HG03442 (cell line): ENCODE results near the gene CDK6.

ENCODE experiments used
- ATAC-seq: cut with Tn5 transposase; IDR thresholded peaks from one replicate; pipeline ENCODE4 v1.9.1; 2021; ENCODE audit warnings: mild to moderate bottlenecking, moderate library complexity; ENCODE audit not compliant: unreplicated experiment

CDK6 gene

GRCh38 chr7:92631067-92631849 is 205.1 kb downstream of the CDK6 start:
- peak; percentile 56 for ATAC-seq

- no peak for ATAC-seq
Measured at GRCh38 chr7:92629779-92630178, 206.6 kb downstream of the CDK6 start.

- no peak for ATAC-seq
Measured at GRCh38 chr7:92627956-92628355, 208.4 kb downstream of the CDK6 start.

- no peak for ATAC-seq
Measured at GRCh38 chr7:92626281-92626809, 210.0 kb downstream of the CDK6 start.

- ATAC-seq: no peak
Measured at GRCh38 chr7:92625617-92626016, 210.8 kb downstream of the CDK6 start.

- ATAC-seq: no peak
Measured at GRCh38 chr7:92624298-92624996, 211.9 kb downstream of the CDK6 start.

- ATAC-seq: no peak
Measured at GRCh38 chr7:92623544-92623943, 212.8 kb downstream of the CDK6 start.

- no peak for ATAC-seq
Measured at GRCh38 chr7:92622685-92623084, 213.7 kb downstream of the CDK6 start.

GRCh38 chr7:92622030-92622429 is 214.3 kb downstream of the CDK6 start:
- ATAC-seq: peak; percentile 51

GRCh38 chr7:92621561-92622023 is 214.8 kb downstream of the CDK6 start:
- ATAC-seq: peak; percentile 26

- peak; percentile 64 for ATAC-seq
Measured at GRCh38 chr7:92621026-92621540, 215.3 kb downstream of the CDK6 start.

- no peak for ATAC-seq
Measured at GRCh38 chr7:92615861-92616260, 220.5 kb downstream of the CDK6 start.

- no peak for ATAC-seq
Measured at GRCh38 chr7:92614660-92615174, 221.7 kb downstream of the CDK6 start.

- no peak for ATAC-seq
Measured at GRCh38 chr7:92613720-92614119, 222.7 kb downstream of the CDK6 start.

GRCh38 chr7:92613214-92613613 is 223.2 kb downstream of the CDK6 start:
- no peak for ATAC-seq

- no peak for ATAC-seq
Measured at GRCh38 chr7:92612501-92612900, 223.9 kb downstream of the CDK6 start.

GRCh38 chr7:92611735-92612134 is 224.6 kb downstream of the CDK6 start:
- ATAC-seq: no peak

- no peak for ATAC-seq
Measured at GRCh38 chr7:92609921-92610518, 226.4 kb downstream of the CDK6 start.

GRCh38 chr7:92608380-92609322 is 227.7 kb downstream of the CDK6 start:
- ATAC-seq: no peak

GRCh38 chr7:92606985-92607384 is 229.4 kb downstream of the CDK6 start:
- ATAC-seq: no peak
